ENCODE measurements around the gene GOLGA7B.
"Not testable (repeated sequence)": the region's sequence is repeated elsewhere in the genome, so short reads cannot be mapped to it uniquely, and the experiment has no call there.

GOLGA7B gene

DNA sequence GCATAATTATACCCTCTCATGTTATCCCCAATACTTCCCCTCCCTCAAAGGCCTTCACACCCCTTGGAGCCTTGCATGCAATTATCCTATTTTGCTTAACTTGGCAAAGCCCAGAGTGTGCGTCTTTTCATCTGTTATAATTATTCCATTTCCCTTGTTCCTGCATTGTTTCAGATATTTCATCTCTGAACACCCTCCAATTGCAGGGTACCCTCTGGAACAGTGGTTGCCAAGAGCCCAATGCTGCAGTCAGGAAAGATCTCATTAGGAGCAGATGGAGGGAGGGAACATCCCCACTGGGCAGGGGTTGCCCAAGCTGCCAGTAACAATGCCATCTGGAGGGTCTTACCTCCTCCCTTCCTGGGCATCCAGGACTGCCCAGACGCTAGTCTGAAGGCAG is 18.4 kb upstream of the GOLGA7B start:
- no peak for DNase-seq (ENCODE audit: low read depth in 2 of 2)

DNA sequence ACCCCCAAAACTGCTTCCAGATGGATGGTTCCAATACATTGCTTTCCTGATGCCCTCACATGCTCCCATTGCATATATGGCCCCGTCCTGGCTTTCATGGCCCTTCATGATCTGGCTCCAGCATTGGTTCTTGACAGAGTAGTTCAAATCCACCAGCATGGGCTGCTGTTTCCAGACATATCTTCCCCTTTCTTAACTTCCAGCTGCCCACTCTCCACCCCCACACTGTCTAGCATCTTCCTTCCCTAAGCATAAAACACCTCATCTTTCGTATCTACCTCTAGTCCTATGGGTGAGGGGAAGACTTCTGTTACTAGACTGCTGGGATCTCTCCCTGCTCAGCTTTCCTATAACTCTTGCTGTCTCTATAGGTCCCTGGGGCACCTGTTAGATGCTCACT is 13.2 kb upstream of the GOLGA7B start:
- DNase-seq (ENCODE audit: low read depth in 2 of 2) = no peak

DNA sequence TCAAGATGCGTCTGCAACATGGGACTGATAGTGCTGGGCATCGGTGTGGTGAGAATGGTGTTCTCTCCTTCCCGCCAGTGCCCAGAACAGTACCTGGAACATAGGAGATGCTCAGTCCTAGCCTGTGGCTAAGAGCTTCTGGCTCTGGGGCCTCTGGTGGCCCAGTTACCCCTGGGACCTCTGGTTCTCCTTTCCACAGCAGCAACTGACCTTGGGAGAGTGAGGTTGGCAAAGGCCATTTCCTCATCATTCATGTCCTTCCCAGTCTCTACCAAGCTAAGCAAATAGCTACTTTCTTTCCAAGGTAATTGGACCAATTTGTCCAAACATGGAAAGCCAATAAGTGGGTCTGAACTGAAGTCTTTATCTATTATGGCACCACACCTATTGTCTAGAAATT is 11.6 kb upstream of the GOLGA7B start:
- no peak for DNase-seq (ENCODE audit: low read depth in 2 of 2)

DNA sequence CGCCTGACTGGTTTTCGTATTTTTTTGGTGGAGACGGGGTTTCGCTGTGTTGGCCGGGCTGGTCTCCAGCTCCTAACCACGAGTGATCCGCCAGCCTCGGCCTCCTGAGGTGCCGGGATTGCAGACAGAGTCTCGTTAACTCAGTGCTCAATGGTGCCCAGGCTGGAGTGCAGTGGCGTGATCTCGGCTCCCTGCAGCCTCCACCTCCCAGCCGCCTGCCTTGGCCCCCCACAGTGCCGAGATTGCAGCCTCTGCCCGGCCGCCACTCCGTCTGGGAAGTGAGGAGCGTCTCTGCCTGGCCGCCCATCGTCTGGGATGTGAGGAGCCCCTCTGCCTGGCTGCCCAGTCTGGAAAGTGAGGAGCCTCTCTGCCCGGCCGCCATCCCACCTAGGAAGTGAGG is 8.5 kb upstream of the GOLGA7B start:
- not testable (repeated sequence) for DNase-seq (ENCODE audit: low read depth in 2 of 2)

DNA sequence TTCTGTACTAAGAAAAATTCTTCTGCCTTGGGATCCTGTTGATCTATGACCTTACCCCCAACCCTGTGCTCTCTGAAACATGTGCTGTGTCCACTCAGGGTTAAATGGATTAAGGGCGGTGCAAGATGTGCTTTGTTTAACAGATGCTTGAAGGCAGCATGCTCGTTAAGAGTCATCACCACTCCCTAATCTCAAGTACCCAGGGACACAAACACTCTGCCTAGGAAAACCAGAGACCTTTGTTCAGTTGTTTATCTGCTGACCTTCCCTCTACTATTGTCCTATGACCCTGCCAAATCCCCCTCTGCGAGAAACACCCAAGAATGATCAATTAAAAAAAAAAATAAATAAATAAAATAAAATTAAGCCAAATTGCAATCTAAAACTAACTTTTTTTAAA is 7.5 kb upstream of the GOLGA7B start:
- DNase-seq (ENCODE audit: low read depth in 2 of 2) = not testable (repeated sequence)

DNA sequence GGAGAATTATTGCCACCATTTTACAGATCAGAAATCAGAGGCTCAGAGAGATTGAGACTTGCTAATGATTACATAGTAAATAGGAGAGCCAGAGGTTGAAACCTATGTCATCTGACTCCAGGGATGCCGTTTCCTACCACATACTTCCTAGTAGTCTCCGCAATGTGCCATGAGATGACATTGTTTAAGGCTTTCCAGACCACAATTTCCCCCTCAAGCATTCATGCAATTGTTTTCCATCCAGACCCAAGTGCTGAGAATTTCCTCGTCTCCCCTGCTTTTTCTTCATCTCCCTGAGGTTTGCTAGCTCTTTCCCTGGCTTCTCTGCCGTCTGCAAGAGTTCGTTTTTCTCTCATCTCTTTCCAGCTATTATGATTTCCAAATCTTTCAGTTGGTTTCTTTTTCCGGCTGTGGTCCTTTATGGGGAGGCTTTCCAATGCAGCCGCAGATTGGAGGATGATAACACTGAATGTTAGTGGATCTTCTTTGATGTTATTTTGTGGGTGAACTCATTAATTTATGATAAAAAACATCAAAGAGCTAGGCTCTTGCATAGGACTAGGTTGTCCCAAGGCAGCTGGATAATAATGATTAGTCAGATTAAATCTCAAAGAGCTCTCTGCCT is 6.9 kb upstream of the GOLGA7B start:
- no peak for DNase-seq (ENCODE audit: low read depth in 2 of 2)

DNA sequence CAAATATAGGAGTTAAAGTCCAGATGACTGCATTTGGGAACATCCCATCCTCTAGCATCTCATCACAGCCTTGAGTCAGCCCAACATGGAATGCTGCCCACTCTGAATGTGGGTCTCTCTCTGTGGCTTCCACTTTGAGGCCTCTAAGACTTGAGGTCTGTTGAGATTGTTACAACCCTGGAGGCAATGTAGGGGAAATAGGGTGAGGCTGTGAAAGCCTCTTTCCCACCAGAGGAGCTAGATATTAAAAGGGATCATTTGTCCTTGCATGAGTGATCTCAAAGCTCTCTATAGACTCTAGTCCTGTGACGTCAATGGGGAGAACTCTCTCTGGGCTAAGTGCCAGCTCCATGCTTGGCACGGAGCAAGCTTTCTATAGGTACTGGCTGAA is 6.4 kb upstream of the GOLGA7B start:
- no peak for DNase-seq (ENCODE audit: low read depth in 2 of 2)

DNA sequence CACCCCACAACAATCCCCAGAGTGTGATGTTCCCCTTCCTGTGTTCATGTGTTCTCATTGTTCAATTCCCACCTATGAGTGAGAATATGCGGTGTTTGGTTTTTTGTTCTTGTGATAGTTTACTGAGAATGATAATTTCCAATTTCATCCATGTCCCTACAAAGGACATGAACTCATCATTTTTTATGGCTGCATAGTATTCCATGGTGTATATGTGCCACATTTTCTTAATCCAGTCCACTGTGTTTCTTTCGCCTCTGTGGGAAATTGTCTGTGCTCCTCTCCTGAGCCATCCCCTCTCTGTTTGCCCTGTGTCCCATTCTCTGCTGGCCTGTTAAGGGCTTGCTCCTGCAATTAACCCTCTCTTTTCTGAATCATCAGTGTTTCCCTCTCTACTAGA is 5.7 kb upstream of the GOLGA7B start:
- DNase-seq (ENCODE audit: low read depth in 2 of 2) = not testable (repeated sequence)

DNA sequence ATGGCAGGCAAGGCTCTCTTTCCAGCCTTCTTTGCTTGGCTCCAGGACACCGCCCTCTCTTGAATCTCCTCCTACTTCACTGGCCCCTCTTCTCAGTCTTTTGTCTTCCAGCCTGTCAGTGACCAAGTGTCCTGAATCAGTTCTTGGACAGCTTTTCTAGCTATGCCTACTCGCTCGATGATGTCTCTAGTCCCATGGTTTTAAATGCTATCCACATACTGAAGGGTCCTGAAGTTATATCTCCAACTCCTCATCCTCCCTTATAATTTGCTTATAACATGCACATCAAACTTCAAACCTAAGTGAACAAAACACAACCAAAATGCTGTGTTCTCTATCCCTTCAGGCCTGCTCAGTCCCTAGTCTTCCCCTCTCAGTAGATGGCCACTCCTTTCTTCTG is 5.0 kb upstream of the GOLGA7B start:
- DNase-seq (ENCODE audit: low read depth in 2 of 2) = no peak

DNA sequence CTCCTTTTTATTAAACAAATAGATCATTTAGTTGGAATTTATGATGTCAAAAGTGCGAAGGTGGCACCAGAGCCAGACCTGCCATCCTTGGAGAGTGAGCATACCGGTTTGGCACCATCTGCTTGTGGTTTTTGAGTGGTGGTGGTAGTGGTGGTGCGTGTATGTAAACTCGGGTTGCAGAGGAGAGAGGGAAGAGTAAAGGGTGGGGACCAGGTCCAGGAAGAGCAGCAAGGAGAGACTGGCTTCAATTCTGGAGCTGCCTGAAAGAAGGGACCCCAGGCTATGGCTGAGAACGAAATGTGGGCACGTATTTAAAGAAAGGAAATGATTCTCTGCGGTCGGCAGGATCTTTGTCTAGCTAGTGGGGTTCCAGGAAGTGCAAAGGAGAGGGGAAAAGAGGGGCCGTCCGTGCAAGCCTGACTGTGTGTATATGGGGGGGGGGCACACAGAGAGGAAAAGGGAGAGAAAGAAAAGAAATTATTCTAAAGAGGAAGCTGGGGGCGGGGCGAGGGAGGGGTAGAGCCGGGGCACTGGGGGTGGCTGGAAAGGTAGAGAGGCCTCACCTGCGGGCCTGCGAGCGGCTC is 448 bp upstream of the GOLGA7B start:
- no peak for DNase-seq (ENCODE audit: low read depth in 2 of 2)

DNA sequence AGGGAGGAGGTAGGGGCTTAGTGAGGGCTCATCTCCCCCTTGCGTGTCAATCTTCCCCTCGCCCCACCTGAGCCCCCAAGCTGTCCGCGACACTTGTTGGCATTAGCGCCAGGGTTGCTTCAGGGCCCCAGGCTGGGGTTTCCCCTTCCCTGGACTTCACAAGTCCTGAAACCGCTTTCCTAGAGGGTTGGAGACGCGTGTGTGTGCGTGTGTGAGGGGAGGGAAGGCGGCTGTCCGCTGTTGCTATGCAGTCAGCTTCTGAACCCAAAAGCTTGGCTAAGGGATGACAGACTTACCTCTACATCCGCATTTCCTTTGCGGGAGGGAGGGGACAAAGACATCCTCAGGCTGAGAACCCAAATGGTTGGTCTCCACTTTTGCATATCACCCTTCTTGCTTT is 803 bp downstream of the GOLGA7B start:
- no peak for DNase-seq (ENCODE audit: low read depth in 2 of 2)

DNA sequence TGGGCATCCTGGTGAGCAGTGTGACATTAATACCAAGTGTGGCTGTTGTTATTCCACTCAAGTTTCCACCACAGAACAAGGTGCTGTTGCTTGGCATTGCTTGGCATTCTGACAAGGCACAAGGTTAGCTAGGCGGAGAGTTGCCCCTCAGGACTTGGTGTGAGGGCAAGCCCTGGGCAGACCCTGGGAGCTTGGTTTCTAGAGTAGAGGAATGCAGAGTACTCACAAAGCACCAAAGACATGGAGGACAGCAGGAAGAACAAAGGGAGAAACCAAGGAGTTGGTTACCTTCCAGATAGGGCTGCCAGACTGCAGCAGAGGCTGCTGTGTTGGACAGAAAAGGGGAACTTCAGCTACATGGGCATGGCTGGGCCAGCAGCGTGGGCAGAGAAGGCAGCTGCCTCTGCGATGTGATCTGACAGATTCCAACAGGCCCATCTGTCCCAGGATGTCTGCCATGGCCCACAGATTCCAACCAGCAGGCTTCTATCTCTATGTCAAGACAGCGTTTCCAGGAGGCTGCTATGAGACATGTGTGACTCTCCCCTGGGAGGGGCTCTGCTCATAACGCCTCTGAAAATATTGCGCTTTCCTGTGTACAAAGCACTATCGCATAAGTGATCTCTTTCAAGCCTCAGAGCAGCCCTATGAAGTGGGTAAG is 1.8 kb downstream of the GOLGA7B start:
- no peak for DNase-seq (ENCODE audit: low read depth in 2 of 2)

DNA sequence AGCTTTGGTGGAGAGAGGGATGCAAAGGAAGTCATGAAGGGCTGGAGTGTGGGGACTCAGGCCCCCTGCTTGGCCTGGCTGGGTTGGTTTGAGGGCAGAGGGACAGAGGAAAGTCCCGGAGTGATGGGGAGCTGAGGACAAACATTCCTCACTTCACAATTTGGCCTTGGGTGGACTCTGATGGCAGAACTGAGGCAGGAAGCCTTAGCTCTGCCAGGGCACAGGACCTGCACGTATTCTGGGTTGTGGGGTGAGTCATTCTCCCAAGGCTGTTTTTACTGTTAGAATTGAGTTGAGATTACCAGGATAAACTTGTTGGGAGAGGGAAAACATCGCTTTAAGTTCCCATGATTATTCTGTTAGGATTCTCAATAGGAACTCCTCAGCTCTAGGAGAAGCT is 2.6 kb downstream of the GOLGA7B start:
- DNase-seq (ENCODE audit: low read depth in 2 of 2) = no peak

DNA sequence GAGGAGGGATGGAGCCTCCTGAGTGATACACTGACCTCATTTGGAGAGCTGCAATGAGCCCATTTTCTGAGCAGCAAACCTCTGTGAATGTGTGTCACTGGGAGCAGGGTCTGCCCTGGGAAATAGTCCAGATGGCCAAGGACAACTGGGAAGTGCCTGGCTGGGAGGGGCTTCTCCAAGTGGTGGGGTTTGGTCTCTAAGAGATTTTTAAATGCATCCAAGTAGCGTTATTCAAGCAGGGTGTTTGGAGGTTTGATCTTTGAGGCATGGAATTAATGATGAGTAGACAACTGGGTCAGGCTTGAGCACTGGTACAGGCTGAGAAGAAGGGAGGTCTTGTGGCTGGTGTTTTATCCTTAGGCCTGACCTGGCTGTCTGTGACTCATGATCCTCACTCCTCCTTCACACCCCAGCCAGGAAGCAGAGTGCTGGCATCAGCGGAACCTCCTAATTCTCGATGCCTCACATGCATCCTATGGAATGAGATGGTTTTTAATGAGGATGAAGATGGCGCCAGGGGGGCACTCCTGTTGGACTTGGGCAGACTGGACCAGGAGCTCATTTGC is 3.3 kb downstream of the GOLGA7B start:
- DNase-seq (ENCODE audit: low read depth in 2 of 2) = no peak

DNA sequence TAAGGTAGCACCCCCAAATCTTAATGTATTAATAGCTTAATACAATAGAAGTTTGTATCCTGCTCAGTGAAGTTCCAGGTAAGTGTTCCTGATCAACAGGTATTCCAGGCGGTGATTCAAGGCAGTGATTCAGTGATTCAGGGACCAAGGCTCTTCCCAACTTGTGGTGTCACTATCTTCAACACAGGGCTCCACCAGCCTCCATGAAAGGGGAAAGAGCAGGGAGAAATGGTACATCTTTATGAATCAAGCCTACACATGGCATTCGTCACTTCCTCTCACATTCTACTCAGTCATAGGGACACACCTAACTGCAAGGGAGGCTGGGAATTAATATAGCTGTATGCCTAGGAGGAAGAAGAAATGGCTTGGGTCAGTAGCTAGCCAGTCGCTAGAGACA is 5.1 kb downstream of the GOLGA7B start:
- DNase-seq (ENCODE audit: low read depth in 2 of 2) = no peak

DNA sequence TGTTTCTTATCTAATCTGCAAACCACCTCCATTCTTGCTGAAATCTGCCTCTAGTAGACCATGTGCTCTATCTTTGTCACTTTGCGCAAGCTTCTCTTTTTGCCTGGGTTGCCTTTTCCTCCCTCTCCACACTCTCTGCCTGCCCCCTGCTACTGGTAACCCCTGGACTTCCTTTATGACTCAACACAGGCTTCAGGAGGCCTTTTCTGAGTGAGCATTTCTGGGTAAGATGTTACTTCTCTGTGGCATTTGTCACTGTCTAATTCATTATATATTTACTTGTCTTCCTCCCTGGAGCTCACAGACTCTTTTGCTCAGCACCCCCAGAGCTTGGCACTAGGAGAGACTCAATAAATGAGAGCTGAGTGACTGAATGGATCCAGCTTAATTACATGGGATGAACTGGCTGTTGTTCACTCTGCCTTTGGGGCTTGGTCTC is 8.4 kb downstream of the GOLGA7B start:
- DNase-seq (ENCODE audit: low read depth in 2 of 2) = no peak

DNA sequence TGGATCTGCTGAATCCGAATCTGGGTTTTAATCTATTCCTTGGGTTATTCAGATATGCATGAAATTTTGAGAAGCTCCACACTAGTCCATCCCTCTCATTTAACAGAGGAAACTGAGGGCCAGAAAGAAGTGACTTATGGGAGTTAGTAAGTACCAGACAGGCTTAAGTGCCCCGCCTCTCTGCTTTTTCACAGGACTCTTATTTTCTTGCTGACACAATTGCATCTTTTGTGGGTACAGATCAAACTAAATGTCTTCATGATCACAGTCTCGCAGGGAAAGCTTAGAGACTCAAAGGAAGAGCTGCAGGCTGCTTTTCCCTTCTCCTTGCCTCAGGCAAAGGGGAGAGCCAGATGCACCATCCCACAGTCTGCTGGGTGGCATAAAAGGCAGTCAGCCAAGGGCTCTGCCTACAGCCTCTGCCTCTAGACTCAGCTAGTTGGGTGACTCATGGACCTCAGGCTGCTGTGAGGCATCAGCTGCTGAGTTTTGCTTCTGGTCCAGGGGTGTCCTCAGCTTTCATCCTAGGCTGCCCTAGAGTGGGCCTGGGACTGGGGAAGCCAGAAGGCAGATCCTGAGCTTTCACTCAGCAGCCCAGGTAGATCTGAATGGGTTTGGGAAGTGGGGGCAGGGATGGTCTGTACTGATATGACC is 11.6 kb downstream of the GOLGA7B start:
- DNase-seq (ENCODE audit: low read depth in 2 of 2) = no peak

DNA sequence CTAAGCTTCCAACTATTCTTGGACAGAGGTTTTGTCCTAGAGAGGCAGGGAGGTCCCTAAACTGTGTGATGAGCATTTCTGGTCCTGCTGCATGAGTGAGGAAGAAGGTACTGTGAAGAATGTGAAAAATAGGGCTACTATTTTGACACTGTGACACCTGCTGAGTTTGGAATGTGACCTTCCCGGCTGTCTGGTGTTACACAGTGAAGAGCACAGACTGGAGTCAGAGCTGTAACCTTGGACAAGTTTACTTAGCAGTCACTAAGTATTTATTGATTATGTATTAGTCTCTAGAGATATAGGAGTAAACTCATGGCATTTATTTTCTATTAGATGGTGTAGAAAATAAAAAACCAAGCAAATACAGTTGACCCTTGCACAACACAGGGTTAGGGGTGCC is 12.3 kb downstream of the GOLGA7B start:
- no peak for DNase-seq (ENCODE audit: low read depth in 2 of 2)

DNA sequence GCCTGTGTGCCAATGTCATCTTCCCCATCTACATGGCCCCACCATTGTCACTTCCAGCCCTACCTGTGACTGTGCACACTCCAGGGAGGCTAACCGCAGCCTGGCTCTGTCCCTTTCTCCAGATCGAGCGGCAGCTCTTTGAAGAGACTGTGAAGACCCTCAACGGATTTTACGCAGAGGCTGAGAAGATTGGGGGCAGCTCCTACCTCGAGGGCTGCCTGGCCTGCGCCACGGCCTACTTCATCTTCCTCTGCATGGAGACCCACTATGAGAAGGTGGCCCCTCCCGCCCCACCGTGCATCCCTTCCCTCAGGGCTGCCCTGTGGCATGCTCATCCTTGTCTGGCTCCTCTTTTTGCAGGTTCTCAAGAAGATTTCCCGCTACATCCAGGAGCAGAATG is 14.2 kb downstream of the GOLGA7B start:
- DNase-seq (ENCODE audit: low read depth in 2 of 2) = no peak

DNA sequence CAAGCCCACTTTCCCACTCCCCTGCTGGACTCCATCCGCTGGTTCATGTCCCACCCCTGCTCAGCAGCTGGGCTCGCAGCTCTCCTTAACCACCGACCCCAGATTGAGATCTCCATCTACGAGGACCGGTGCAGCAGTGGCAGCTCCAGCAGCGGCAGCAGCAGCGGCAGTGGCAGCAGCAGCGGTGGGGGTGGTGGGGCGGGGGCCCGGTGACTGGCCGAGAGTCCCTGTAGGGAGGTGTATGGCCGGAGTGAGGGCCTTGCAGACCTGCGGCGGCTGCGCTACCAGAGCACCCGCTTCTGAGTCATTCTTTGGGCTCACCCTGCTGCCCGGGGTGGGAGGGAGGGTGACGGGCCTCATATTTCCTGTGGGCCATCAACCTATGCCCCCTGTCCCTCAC is 15.8 kb downstream of the GOLGA7B start:
- DNase-seq (ENCODE audit: low read depth in 2 of 2) = no peak

DNA sequence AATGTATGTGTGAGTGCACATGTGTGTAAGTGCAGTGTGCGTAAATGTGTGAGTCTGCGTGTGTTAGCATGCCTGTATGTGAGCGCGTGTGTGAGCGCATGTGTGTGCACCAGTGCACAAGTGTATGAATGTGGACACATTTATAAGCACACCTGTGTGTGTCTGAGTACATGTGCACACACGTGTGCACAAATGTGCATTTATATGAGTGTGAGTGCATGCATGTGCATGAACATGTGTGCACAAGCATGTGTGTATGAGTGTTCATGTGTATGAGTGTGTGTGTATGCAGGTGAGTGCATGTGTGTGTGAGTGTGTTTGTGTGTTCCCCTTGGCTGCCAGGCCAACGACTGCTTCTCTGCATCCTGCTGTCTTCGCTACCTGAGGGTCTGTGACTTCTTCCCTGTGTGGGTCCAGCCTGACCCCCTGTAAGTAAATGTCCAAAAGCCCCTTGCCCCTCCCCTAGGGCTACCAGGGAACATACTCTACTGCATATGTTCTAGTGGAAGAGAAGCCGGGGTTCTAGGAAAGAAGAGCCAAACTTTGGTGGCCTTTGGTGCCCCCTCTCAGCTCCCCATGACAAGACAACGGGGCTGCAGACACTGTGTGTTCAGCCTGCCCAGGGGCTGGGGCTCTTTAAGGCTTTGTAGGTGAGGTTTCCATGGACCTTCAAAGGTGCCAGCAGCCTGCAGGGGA is 17.0 kb downstream of the GOLGA7B start:
- DNase-seq (ENCODE audit: low read depth in 2 of 2) = no peak

DNA sequence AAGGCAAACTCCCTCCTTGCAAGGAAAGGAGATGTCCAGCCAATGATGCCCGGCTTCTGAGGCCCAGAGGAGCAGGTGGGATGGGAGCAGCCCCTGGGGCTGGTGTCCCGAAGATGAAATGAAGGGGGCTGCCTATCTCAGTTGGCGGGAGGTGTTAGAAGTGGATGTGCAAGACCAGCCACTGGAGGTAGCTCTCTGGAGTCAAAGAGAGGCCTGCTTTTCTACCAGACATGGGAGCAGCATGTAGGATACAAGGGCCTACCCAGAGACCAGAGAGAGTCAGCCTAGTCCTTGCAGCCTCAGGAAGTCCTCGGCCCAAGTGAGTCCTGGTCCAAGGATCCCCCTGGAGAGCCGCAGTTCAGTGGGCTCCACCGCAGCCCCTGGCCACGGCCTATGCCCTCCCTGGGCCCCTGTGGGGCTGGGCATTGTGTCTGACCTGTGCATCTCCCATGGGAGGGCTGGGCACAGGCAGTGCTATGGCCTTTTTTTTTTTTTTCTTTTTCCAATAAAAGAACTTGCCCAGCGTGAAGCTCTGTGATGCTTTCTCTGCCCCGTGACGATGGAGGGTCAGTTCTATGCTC is 17.7 kb downstream of the GOLGA7B start:
- DNase-seq (ENCODE audit: low read depth in 2 of 2) = no peak
